Natural killer cell (primary cell): ENCODE results near the gene HOXB7. TPM values are rescaled to one million over a fixed set of nuclear protein-coding genes. Genes with fewer than 3 reads are reported as not detected.

Source experiments
- ATAC-seq, 3 donors: fragments of 150-1000 bp in 2 of 3; fragments of 200-7000 bp in 1 of 3; cut with Tn5 transposase; 1 replicate in 1 of 3; 2 replicates in 2 of 3; pipeline ENCODE4 v1.10.0; 2021; ENCODE audit warnings: mild to moderate bottlenecking in 2 of 3, moderate library complexity in 2 of 3
- DNase-seq, 2 donors: peaks; one replicate each; pipeline versions ENCODE4 v3.0.0 to v3.0.0-alpha.2; 2013 to 2021; ENCODE audit warnings: mixed read lengths in 1 of 2
- H3K27ac ChIP-seq: one replicate; pipeline ENCODE4 v1.5.1; 2013; ENCODE audit warnings: mild to moderate bottlenecking, low read length
- H3K27me3 ChIP-seq: one replicate; pipeline ENCODE4 v1.6.1; 2013; ENCODE audit warnings: low read length; ENCODE audit not compliant: control insufficient read depth, insufficient read depth
- H3K36me3 ChIP-seq: one replicate; pipeline ENCODE4 v1.6.1; 2013; ENCODE audit warnings: low read length; ENCODE audit not compliant: control insufficient read depth, insufficient read depth
- H3K4me1 ChIP-seq: one replicate; pipeline ENCODE4 v1.6.1; 2013; ENCODE audit warnings: low read length; ENCODE audit not compliant: control insufficient read depth, insufficient read depth
- H3K4me3 ChIP-seq: one replicate; pipeline ENCODE4 v1.5.1; 2013; ENCODE audit warnings: low read length
- H3K9me3 ChIP-seq: one replicate; pipeline ENCODE4 v1.6.1; 2013; ENCODE audit warnings: low read length; ENCODE audit not compliant: control insufficient read depth, insufficient read depth
- H3K27ac Mint-ChIP-seq, 2 donors: one replicate each; pipeline ENCODE4 v1.8.0; 2022; ENCODE audit warnings: mild to moderate bottlenecking in 2 of 2, mixed read lengths in 2 of 2, moderate library complexity in 1 of 2
- H3K27me3 Mint-ChIP-seq, 2 donors: one replicate each; pipeline ENCODE4 v1.8.0; 2022; ENCODE audit warnings: low read depth in 2 of 2, mixed read lengths in 2 of 2
- H3K36me3 Mint-ChIP-seq: one replicate; pipeline ENCODE4 v1.8.0; 2022; ENCODE audit warnings: mixed read lengths
- H3K4me1 Mint-ChIP-seq, 2 donors: one replicate each; pipeline ENCODE4 v1.8.0; 2022; ENCODE audit warnings: mixed read lengths in 2 of 2
- H3K4me3 Mint-ChIP-seq: one replicate; pipeline ENCODE4 v1.8.0; 2022; ENCODE audit warnings: mild to moderate bottlenecking, moderate library complexity, mixed read lengths
- H3K9me3 Mint-ChIP-seq, 2 donors: one replicate each; pipeline ENCODE4 v1.8.0; 2022; ENCODE audit warnings: mixed read lengths in 2 of 2
- WGBS: methylation state at CpG from one replicate; pipeline ENCODE4 v1.1.7; 2013; ENCODE audit warnings: missing lambda C conversion rate; ENCODE audit not compliant: insufficient coverage; 5-methylcytosine and 5-hydroxymethylcytosine counted together
- intact Hi-C: fragments of 100-400 bp; cut with micrococcal nuclease; formaldehyde crosslinking; loops from one replicate; pipeline ENCODE4 v1.14.2; 2022
- total RNA-seq, 4 donors: library from RNA; stranded (reverse); fragments of 120-200 nt in 1 of 4; gene quantifications; one replicate each; pipeline versions ENCODE4 v1.2.3 to v1.2.4, GENCODE V29; 2013 to 2022
- TF ChIP-seq, protein P1 (sequence below): fragments of 200-600 bp; IDR thresholded peaks from one replicate; pipeline ENCODE4 v1.8.0; 2022; ENCODE audit warnings: antibody characterized with exemption

HOXB7 gene
- total RNA-seq, 3 donors from 2014 or later (not counting 1 experiment from before 2014, with no cell fraction given), result 0.45 to 1.4 (median 0.97) TPM

DNA sequence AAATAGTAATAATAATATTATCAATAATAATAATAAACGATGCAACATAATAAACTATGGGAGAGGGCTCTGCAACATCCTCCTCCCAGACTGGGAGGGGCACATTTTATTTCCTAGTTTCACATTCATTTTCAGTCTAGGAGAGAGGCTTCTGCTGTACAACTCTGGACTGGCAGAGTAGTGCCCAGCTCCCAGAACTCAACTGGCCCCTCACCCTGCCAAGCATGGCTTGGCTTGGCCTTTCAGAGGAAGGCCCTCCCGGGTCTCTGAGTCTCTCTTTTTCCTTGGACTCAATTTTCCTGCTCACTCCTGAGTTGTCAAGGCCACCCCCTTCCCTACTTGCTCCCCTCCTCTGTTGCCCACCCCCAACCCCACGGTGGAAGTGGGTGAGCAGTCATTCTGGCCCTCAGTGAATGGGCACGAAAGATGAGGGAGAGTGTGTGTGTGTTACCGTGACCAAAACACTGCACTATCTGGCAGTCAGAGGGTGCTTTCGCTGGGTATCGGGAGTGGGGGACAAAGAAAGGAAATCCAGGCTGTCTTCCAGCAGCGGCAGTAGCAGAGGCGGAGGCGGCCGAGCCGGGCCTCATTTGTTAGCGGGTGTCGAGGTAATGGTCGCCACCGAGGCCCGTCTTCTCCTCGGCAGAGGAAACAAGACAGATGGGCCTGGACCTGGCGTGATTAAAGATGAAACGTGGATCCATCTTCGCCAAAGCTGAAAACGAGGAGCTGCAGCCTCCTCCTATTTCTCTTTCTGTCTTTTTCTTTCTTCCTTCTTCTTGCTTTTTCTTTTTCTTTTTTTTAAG is 34.9 kb downstream of the HOXB7 start:
- Mint-ChIP-seq H3K9me3 (no peaks in the 10 kb centered on the region), H3K27ac (peak overlapping the region in 1 of 2 donors; percentile 44), H3K4me1 (peaks cover 41 to 66% of the 10 kb centered on the region in 2 donors), H3K4me3 (peak overlapping the region; percentile 45), H3K36me3 (no peaks in the 10 kb centered on the region), H3K27me3 (peaks cover 21 to 22% of the 10 kb centered on the region in 2 donors)
- intact Hi-C loops, result no loop called here
- H3K36me3 ChIP-seq, result no peaks in the 10 kb centered on the region
- WGBS, result 78% methylated on average over 22 of the region's 22 CpGs
- H3K9me3 ChIP-seq, result no peaks in the 10 kb centered on the region
- TF ChIP-seq, protein P1, sequence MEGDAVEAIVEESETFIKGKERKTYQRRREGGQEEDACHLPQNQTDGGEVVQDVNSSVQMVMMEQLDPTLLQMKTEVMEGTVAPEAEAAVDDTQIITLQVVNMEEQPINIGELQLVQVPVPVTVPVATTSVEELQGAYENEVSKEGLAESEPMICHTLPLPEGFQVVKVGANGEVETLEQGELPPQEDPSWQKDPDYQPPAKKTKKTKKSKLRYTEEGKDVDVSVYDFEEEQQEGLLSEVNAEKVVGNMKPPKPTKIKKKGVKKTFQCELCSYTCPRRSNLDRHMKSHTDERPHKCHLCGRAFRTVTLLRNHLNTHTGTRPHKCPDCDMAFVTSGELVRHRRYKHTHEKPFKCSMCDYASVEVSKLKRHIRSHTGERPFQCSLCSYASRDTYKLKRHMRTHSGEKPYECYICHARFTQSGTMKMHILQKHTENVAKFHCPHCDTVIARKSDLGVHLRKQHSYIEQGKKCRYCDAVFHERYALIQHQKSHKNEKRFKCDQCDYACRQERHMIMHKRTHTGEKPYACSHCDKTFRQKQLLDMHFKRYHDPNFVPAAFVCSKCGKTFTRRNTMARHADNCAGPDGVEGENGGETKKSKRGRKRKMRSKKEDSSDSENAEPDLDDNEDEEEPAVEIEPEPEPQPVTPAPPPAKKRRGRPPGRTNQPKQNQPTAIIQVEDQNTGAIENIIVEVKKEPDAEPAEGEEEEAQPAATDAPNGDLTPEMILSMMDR, result no peak
- DNase-seq, result peak in 1 of 2 donors; percentile 15
- no peak overlapping the region for H3K27ac ChIP-seq
- H3K4me1 ChIP-seq, result peaks cover 49% of the 10 kb centered on the region
- H3K27me3 ChIP-seq, result peaks cover 15% of the 10 kb centered on the region
- no peak overlapping the region for H3K4me3 ChIP-seq
- ATAC-seq, result no peak

DNA sequence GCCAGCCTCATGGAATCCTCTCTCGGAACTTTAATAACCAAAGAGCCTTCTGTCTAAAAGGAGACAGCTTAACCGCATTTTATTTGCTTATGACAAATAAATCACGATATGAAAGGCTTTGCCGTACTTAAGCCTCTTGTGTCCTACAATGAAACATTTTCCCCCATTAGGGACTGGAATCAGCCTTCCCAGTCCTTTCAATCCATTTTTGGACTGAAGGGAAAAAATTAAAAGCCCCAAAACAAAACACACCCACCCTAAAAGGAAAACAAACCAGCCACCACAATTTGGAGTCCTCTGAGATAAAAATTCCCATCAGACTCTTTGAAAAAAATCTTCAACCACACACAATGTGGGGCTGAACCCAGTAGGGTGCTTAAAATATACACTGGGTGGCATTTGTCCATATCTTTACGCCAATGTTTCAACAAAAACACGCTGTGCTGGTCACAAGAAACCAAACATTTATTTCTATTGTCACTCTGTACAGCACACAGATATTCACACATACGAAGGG is 35.7 kb downstream of the HOXB7 start:
- Histone ChIP-seq H3K4me1 (peaks cover 49% of the 10 kb centered on the region), H3K36me3 (no peaks in the 10 kb centered on the region), H3K4me3 (no peak overlapping the region), H3K27ac (no peak overlapping the region), H3K9me3 (no peaks in the 10 kb centered on the region), H3K27me3 (peaks cover 11% of the 10 kb centered on the region)
- no peak overlapping the region for H3K27ac Mint-ChIP-seq
- ATAC-seq, result no peak
- WGBS, result 97% methylated on average over 6 of the region's 7 CpGs
- H3K27me3 Mint-ChIP-seq, result peaks cover 14 to 15% of the 10 kb centered on the region in 2 donors
- no peaks in the 10 kb centered on the region for H3K9me3 Mint-ChIP-seq
- no peaks in the 10 kb centered on the region for H3K36me3 Mint-ChIP-seq
- H3K4me3 Mint-ChIP-seq, result peak overlapping the region; percentile 47
- DNase-seq, result no peak
- peaks cover 39 to 63% of the 10 kb centered on the region in 2 donors for H3K4me1 Mint-ChIP-seq
- TF ChIP-seq, protein P1, result no peak
- intact Hi-C loops, result no loop called here

DNA sequence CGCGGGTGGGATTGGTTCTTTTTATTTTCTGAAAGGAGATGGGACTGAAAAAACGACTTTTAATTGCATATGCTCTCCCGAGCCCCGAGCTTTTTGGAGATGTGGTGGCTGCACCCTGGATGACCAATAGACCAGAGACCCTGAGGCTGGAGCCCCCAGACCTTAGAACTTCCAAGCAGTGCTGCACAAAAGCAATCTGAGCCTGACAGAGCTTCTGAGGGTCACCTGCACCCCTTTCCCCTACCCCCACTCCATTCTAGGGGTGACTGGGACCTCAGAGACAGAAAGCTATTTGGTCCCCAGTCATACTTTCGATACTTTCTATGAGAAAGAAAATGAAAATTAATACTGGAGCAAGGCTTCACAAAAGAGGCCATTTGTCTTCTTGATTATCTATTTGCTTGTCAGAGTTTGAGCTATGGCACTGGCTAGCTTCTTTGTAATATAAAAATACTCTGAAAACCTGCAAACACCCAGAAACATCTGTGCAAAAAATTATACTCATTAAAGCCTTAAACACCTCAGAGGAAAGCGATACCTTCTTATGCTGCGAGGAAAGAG is 36.2 kb downstream of the HOXB7 start:
- Histone ChIP-seq H3K27me3 (peaks cover 6% of the 10 kb centered on the region), H3K9me3 (no peaks in the 10 kb centered on the region), H3K4me1 (peaks cover 49% of the 10 kb centered on the region), H3K36me3 (no peaks in the 10 kb centered on the region), H3K4me3 (no peak overlapping the region), H3K27ac (no peak overlapping the region)
- peaks cover 8 to 10% of the 10 kb centered on the region in 2 donors for H3K27me3 Mint-ChIP-seq
- peaks cover 34 to 57% of the 10 kb centered on the region in 2 donors for H3K4me1 Mint-ChIP-seq
- ATAC-seq (no peak), DNase-seq (no peak)
- no peaks in the 10 kb centered on the region for H3K9me3 Mint-ChIP-seq
- peak overlapping the region; percentile 25 for H3K4me3 Mint-ChIP-seq
- TF ChIP-seq, protein P1, result no peak
- WGBS, result 94% methylated on average over 8 of the region's 8 CpGs
- no peak overlapping the region for H3K27ac Mint-ChIP-seq
- H3K36me3 Mint-ChIP-seq, result no peaks in the 10 kb centered on the region
- intact Hi-C loops, result no loop called here
